Measurements from ENCODE around the gene PILRA. TPM values are rescaled to one million over a fixed set of nuclear protein-coding genes. Genes with fewer than 3 reads are reported as not detected.
"Not testable (repeated sequence)": the region's sequence is repeated elsewhere in the genome, so short reads cannot be mapped to it uniquely, and the experiment has no call there.

PILRA gene
- total and polyA plus RNA-seq, 2 donors from 2014 or later: 15.4 to 18.8 TPM

GRCh38 chr7:100378114-100378755 is 4.9 kb downstream of the PILRA start:
- no peak overlapping the region for H3K4me3 ChIP-seq (ENCODE audit: low read length in 3 of 3)
- TF ChIP-seq CTCF (IDR thresholded peaks at IDR 0.05; ENCODE audit: borderline replicate concordance, extremely low read depth, insufficient read depth): no peak
- no peak overlapping the region for H3K9ac ChIP-seq (ENCODE audit: low read length in 3 of 3)
- peak in 3 of 5 donors; percentile 14 to 41 (median 40) for DNase-seq
- H3K36me3 ChIP-seq (ENCODE audit: control insufficient read depth in 2 of 3, insufficient read depth in 3 of 3, low read length in 3 of 3): no peaks in the 10 kb centered on the region
- no peaks in the 10 kb centered on the region for H3K27me3 ChIP-seq (ENCODE audit: control insufficient read depth, insufficient read depth, low read length)
- no peak for FAIRE-seq
- intact Hi-C loops (cut with DNase I): no loop called here
- H3K27ac ChIP-seq (ENCODE audit: low read depth in 2 of 2, low read length in 2 of 2): no peak overlapping the region
- peaks cover 0 to 3% (median 0%) of the 10 kb centered on the region in 3 donors for H3K4me1 ChIP-seq (ENCODE audit: control insufficient read depth in 2 of 3, insufficient read depth in 2 of 3, low read depth in 1 of 3, low read length in 3 of 3)
- H3K9me3 ChIP-seq (ENCODE audit: control insufficient read depth in 2 of 3, insufficient read depth in 1 of 3, low read length in 3 of 3): no peaks in the 10 kb centered on the region

GRCh38 chr7:100380196-100380595 is 6.9 kb downstream of the PILRA start:
- FAIRE-seq (no peak), DNase-seq (no peak)
- Histone ChIP-seq H3K9me3 (ENCODE audit: control insufficient read depth in 2 of 3, insufficient read depth in 1 of 3, low read length in 3 of 3) (no peaks in the 10 kb centered on the region), H3K9ac (ENCODE audit: low read length in 3 of 3) (no peak overlapping the region), H3K36me3 (ENCODE audit: control insufficient read depth in 2 of 3, insufficient read depth in 3 of 3, low read length in 3 of 3) (no peaks in the 10 kb centered on the region), H3K4me1 (ENCODE audit: control insufficient read depth in 2 of 3, insufficient read depth in 2 of 3, low read depth in 1 of 3, low read length in 3 of 3) (no peaks in the 10 kb centered on the region), H3K27me3 (ENCODE audit: control insufficient read depth, insufficient read depth, low read length) (no peaks in the 10 kb centered on the region), H3K27ac (ENCODE audit: low read depth in 2 of 2, low read length in 2 of 2) (no peak overlapping the region), H3K4me3 (ENCODE audit: low read length in 3 of 3) (no peak overlapping the region)
- intact Hi-C loops (cut with DNase I): no loop called here
- TF ChIP-seq CTCF (IDR thresholded peaks at IDR 0.05; ENCODE audit: borderline replicate concordance, extremely low read depth, insufficient read depth): no peak

GRCh38 chr7:100381531-100382233 is 8.4 kb downstream of the PILRA start:
- H3K9ac ChIP-seq (ENCODE audit: low read length in 3 of 3); H3K9me3 ChIP-seq (ENCODE audit: control insufficient read depth in 2 of 3, insufficient read depth in 1 of 3, low read length in 3 of 3); H3K27me3 ChIP-seq (ENCODE audit: control insufficient read depth, insufficient read depth, low read length); FAIRE-seq; H3K4me1 ChIP-seq (ENCODE audit: control insufficient read depth in 2 of 3, insufficient read depth in 2 of 3, low read depth in 1 of 3, low read length in 3 of 3); H3K4me3 ChIP-seq (ENCODE audit: low read length in 3 of 3); H3K36me3 ChIP-seq (ENCODE audit: control insufficient read depth in 2 of 3, insufficient read depth in 3 of 3, low read length in 3 of 3); intact Hi-C loops (cut with DNase I); DNase-seq; H3K27ac ChIP-seq (ENCODE audit: low read depth in 2 of 2, low read length in 2 of 2): not testable (repeated sequence)

- H3K27ac ChIP-seq (ENCODE audit: low read depth in 2 of 2, low read length in 2 of 2); H3K9ac ChIP-seq (ENCODE audit: low read length in 3 of 3); intact Hi-C loops (cut with DNase I); DNase-seq; H3K4me1 ChIP-seq (ENCODE audit: control insufficient read depth in 2 of 3, insufficient read depth in 2 of 3, low read depth in 1 of 3, low read length in 3 of 3); FAIRE-seq; H3K9me3 ChIP-seq (ENCODE audit: control insufficient read depth in 2 of 3, insufficient read depth in 1 of 3, low read length in 3 of 3); H3K27me3 ChIP-seq (ENCODE audit: control insufficient read depth, insufficient read depth, low read length); H3K36me3 ChIP-seq (ENCODE audit: control insufficient read depth in 2 of 3, insufficient read depth in 3 of 3, low read length in 3 of 3); H3K4me3 ChIP-seq (ENCODE audit: low read length in 3 of 3): not testable (repeated sequence)
Observed at GRCh38 chr7:100382234-100382853, 9.1 kb downstream of the PILRA start.
